HG03045 (cell line): Measurements from ENCODE around the gene RAB8A.

ENCODE experiments used
- ATAC-seq: cut with Tn5 transposase; IDR thresholded peaks from one replicate; pipeline ENCODE4 v1.9.1; 2021; ENCODE audit warnings: mild to moderate bottlenecking, moderate library complexity; ENCODE audit not compliant: unreplicated experiment

Gene RAB8A

DNA sequence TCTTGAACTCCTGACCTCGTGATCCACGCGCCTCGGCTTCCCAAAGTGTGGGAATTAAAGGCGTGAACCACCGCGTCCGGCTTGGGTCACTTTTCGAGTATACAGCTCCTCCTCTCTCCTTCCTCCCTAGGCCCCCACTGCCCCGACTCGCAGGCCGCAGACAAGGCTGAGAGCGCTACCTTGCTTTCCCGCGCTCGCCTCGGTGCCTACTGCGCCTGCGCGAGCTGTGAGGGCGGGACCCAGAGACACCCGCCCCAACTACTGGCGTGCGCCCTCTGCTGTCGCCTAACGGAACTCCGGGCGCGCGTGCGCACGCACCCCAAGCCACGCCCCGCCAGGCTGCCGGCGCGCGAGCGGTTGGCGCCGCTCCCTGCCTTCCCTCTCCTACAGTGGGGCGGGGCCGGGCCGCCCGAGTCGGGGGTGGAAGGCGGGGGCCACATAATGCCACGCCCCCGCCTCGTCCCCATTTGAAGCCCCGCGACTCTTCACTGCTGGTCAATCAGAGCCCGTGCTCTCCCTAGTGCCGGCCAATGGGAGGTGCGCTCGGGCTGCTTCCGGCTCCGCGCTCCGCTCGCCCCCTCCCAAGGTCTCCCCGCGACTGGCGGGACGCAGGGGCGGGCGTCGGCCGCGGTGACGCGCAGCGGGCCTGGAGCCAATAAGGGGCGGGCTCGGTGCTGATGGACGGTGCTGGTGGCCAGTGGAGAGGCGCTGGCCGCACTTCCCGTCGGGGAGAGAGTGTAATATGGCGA lies at the start of gene RAB8A:
Gene RAB8A (plus strand): TSS at position 730 of the 749 bp plus-strand sequence. CDS start 13 bp downstream, at position 743.
- ATAC-seq = peak; percentile 92

- no peak for ATAC-seq
Observed at GRCh38 chr19:16061943-16062342, 49.7 kb upstream of the RAB8A start.

- ATAC-seq = no peak
Observed at GRCh38 chr19:16062789-16063188, 48.9 kb upstream of the RAB8A start.

DNA sequence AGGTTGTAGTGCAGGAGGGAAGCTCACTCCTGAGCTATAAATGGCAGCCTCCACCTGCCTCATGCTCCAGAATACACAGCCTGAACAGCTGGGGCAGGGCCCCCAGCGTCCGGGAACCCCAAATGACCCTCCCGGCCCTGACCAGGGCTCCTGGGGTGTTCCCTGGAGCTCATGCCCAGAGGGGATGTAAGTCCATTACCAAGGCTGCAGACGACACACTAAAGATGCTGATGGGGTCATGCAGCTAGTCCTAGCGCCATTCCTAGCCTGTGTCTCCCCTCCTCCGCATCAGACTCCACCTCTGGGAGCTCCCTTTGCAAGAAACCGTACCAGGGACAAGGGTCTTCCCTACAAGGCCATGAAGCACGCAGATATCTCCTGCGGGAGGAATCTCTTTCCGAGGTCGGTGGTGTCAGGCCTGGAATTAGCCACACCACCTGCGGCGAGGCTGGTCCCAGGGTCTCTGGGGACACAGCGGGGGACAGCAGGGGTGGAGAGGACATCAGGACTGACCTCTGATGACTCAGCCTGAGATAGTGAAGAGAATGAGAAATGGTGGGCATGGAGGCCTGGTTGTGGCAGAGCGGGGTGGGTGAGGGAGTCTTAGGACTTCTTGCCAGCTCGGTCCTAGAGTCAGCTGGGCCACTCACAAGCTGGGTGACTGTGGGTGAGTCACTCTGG lies 47.3 kb upstream of the RAB8A start:
- ATAC-seq = no peak

GRCh38 chr19:16066611-16067104 lies 45.0 kb upstream of the RAB8A start:
- ATAC-seq = no peak

DNA sequence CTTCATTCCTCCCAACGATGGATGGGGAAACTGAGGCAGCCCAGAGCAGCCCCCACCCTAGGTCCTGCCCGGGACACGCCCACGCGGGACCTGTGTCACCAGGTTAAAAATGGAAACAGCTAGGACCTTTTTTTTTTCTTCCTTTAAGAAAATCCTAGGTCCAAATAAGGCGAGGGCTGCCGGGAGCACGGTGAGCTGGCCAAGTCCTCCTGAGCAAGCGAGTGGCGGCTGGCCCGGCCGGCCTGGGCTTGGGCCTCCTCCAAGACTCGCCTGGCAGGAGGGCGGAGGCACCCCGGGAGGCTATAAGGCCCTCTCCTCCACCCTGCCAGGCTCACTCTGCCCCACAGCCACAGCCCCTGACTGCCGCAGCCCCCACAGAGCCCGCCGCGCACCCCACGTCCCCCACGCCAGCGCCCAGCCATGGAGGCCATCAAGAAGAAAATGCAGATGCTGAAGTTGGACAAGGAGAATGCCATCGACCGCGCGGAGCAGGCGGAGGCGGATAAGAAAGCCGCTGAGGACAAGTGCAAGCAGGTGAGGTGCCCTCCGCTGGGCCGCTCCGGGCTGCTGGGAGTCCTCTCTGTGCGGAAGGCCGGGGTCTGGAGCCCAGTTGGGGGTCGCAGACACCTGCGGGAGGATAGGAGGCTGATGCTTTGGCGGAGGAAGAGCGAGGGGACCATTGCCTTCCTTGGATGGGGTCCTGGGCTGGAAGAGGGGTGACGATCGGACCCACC lies 44.3 kb upstream of the RAB8A start:
- ATAC-seq = no peak

DNA sequence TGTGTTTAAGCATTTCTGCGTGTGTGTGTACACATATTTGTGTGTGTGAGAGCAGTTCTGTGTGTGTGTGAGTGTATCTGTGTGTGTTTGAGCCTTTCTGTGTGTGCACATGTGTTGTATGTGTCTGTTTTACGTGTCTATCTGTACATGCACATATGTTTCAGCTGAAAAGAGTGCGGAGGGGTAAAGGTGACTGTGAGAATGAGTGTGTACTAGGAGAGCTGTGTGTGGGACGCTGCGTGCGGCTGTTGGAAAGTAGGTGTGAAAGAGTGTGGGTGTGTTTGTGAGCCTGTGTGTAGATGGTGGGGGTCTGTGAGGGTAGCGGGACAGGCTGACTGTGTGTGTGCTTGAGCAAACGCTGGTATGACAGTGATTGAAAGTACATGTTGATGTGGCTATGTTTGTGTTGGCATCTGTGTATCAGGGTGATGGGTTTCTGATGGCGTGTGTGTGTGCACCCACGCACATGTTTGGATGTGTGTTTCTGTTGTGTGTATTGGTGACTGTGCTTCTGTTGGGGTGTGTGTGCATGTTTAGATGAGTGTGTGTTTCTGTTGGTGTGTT lies 42.9 kb upstream of the RAB8A start:
- ATAC-seq = no peak

GRCh38 chr19:16069813-16070365 lies 41.8 kb upstream of the RAB8A start:
- ATAC-seq = no peak

DNA sequence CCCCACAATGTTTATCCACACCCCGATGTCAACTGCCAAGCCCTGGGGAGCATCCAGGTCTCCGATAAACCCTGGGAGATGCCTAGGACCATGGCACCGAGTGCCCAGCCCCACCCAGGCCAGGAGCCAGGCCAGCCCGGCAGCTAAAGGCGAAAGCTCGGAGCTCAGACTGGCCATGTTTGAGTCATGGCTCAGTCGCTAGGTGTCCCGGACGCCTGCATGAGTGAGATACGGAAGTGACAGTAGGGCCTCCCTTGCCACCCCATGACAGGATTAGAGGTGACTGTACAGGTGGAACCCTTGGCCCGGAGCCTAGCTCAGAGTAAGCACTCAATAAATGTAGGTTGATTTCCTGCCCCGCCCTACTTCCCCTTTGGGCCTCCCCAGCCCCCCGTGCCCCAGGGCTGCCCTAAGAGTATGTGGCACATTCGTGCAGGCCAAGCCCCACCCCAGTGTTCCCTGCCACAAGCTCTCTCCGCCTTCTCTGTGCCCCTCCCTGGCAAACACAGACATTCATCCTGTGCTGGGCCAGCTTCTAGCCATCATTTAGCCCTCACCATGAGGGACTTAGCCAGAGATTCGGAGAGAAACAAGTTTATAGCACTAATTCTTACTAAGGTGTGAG lies 41.2 kb upstream of the RAB8A start:
- no peak for ATAC-seq

DNA sequence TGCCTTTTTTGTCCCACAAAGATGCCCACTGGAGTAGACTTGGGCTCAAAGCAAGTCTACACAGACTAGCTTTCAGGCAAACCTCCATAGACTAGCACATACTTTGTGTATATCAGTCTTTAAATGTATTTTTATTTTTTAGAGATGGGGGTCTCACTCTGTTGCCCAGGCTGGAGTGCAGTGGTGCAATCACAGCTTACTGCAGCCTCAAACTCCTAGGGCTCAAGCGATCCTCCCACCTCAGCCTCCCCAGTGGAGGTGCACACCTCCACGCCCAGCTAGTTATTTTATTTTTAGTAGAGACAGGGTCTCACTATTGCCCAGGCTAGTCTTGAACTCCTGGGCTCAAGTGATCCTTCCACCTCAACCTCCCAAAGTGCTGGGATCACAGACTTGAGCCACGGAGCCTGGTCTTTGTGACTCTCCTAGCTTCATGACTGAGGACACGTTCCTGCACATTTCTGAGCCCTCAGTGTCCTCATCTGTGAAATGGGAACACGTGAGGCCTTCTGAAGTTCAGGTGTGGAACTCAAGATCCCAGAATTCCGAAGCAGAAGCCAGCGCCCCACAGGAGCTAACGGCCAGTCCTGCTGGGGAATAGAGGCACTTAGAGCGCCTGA lies 40.5 kb upstream of the RAB8A start:
- no peak for ATAC-seq

DNA sequence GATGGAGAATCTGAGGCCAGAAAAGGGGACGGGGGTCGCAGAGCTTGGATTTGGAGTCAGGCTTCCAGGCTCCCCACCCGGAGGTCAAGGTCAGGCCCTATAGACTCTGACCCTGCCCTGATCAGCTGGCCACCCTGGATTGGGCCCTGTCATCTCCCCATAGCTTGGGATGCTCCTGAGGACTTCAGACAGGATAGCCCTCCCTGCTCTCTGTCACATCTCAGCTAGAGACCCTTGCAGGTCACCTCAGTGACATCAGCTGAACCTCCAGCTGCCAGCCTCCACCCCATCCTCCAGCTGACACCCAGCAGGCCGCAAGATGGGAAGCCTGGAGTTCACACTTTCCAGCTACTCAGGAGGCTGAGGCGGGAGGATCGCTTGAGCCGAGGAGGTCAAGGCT lies 38.2 kb upstream of the RAB8A start:
- no peak for ATAC-seq

GRCh38 chr19:16073988-16074387 lies 37.7 kb upstream of the RAB8A start:
- no peak for ATAC-seq

DNA sequence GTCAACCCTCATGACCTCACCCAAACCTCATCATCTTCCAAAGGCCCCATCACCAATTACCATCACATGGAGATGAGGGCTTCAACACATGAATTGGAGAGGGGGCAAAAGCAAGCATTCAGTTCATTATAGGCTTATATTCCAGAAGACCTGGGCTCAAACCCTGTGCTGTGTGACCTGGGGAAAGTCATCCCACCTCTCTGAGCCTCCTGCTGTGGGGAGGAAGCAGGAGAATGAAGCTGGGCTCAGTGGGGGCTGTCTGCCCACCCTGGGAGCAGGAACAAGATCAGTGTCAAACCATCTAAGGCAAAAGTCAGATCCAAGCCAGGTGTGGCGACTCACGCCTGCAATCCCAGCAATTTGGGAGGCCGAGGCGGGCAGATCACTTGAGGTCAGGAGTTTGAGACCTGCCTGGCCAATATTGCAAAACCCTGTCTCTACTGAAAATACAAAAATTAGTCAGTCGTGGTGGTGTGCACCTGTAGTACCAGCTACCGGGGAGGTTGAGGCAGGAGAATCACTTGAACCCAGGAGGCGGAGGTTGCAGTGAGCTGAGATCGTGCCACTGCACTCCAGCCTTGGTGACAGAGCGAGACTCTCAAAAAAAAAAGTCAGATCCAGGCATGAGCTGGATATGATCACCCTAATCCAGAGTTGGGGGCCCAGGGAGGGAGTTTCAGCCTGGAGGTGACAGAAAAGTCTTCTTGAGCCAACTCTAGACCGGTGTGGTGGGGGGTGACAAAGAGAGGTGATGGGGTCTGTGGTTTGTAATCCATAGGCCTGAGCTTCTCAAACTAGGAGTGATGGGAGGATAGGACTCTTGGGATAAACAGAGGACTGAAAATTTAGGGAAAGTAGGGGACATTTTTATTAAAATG lies 37.0 kb upstream of the RAB8A start:
- no peak for ATAC-seq

DNA sequence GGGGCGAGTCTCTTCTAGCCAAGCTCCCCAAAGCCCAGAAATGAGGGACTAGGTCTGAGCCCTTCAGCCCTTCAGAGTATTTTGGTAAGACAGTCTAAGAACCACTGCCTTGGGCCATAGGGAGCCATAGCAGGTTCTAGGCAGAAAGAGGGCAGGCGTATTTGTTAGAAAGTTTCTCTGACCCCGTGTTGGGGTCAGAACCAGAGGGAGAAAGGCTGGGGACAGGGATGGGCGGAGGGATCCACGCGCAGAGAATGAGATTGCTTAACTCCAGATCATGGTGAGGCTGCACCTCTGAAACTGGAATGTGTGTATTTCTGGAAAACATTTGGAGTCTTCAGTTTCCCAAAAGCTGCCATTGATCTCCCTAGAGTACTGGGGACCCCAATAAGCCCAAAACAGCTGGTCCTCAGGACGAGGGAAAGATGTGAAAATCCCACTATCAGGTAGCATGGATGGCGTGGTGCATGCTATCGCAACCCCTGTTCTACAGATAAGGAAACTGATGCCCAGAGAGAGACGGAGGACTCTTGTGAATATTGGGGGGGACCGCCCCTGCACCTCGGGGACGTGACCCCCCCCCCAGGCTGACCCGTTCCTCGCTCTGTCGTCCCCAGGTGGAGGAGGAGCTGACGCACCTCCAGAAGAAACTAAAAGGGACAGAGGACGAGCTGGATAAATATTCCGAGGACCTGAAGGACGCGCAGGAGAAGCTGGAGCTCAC lies 36.1 kb upstream of the RAB8A start:
- ATAC-seq = no peak

- ATAC-seq = peak; percentile 56
Observed at GRCh38 chr19:16076154-16076957, 35.3 kb upstream of the RAB8A start, which contains the start of gene TPM4. TSS of gene TPM4 (plus strand) at chr19:16076495. CDS start at chr19:16076566, 71 bp downstream.

GRCh38 chr19:16076958-16077611 lies 34.6 kb upstream of the RAB8A start:
- no peak for ATAC-seq
